22Rv1 (cell line): ENCODE results near the gene RNH1.

Experiments used
- CTCF ChIP-seq: fragments of 450-650 bp; IDR thresholded peaks from 2 replicates; pipeline ENCODE4 v1.5.1; 2017; ENCODE audit warnings: mild to moderate bottlenecking
- ZFX ChIP-seq: fragments of 450-650 bp; IDR thresholded peaks from 2 replicates; pipeline ENCODE4 v1.6.1; 2017; ENCODE audit warnings: antibody characterized with exemption, borderline replicate concordance

DNA sequence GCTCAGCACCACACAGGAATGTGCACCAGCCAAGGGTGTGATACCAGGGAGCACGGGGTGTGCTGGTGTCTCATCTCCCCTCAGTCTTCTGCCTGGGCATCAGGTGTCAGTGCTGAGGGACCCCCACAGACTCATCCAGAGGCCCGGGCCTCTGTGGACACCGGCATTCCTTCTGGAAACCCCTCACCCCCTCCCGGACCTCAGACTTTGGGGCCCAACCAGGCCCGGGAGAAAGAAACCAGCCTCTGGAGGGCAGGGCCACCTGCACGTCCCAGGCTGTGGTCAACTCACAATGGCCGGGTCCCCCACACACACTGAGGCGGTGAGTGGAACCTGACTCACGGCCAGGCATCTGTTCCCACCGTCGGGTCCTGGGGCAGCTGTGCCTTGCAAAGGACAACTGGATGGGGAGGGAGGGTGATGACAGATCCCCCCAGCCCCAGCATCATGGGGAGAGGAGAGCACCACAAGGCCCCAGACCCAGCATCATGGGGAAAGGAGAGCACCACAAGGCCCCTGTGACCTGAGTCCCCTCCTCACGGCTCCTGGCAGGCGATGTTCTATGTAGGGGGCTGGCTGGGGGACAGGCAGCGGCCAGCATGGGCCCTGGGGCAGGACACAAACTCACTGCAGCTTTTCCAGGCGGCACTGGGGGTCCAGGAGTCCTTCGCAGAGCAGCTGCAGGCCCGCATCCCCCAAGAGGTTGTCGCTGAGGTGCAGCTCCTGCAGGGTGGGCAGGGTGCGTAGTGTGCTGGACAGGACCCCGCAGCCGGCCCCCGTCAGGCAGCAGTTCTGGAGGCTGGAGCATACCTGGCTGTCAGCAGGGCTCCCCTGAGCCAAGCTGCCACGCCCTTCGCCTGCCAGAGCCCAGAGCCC, 7.6 kb downstream of the RNH1 start:
- TF ChIP-seq ZFX (no peak), CTCF (no peak)
